ENCODE data around the gene RAI14.

DNA sequence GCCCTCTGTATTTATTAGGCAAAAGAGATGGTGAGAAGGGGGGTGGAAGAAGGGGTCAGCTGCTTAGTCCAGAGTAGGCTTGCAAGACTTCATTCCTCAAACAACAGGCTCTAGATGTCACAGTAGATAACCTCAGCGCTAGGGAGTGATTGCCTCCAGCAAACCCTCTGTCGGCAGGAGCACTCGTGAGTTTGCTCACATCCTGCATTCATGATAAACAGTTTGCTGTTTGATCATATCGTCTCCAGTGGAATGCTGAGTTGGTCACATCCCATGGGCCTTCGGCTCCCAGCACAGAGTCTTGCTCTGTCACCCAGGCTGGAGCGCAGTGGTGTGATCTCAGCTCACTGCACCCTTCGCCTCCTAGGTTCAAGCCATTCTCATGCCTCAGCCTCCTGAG is 186.4 kb downstream of the RAI14 start:
- TF ChIP-seq, protein P1, sequence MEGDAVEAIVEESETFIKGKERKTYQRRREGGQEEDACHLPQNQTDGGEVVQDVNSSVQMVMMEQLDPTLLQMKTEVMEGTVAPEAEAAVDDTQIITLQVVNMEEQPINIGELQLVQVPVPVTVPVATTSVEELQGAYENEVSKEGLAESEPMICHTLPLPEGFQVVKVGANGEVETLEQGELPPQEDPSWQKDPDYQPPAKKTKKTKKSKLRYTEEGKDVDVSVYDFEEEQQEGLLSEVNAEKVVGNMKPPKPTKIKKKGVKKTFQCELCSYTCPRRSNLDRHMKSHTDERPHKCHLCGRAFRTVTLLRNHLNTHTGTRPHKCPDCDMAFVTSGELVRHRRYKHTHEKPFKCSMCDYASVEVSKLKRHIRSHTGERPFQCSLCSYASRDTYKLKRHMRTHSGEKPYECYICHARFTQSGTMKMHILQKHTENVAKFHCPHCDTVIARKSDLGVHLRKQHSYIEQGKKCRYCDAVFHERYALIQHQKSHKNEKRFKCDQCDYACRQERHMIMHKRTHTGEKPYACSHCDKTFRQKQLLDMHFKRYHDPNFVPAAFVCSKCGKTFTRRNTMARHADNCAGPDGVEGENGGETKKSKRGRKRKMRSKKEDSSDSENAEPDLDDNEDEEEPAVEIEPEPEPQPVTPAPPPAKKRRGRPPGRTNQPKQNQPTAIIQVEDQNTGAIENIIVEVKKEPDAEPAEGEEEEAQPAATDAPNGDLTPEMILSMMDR (IDR thresholded peaks at IDR 0.05), result no peak
- TF ChIP-seq EP300 (IDR thresholded peaks at IDR 0.05), result no peak
